Activated naive CD4-positive, alpha-beta T cell treated with anti-CD3 and anti-CD28 coated beads, Interleukin-2, amount 50 U/mL, for 24 hours (primary cell): ENCODE data around the gene NOX4.
A peak's percentile ranks its signal among the peaks of the same experiment; 100 is the strongest.
"Not testable (repeated sequence)": the region's sequence is repeated elsewhere in the genome, so short reads cannot be mapped to it uniquely, and the experiment has no call there.

Experiments used
- H3K27ac Mint-ChIP-seq: one replicate; pipeline ENCODE4 v1.8.0; 2021; ENCODE audit warnings: mild to moderate bottlenecking, mixed read lengths
- H3K27me3 Mint-ChIP-seq: one replicate; pipeline ENCODE4 v1.8.0; 2021; ENCODE audit warnings: mixed read lengths
- H3K36me3 Mint-ChIP-seq: one replicate; pipeline ENCODE4 v1.8.0; 2021; ENCODE audit warnings: mixed read lengths
- H3K4me1 Mint-ChIP-seq: one replicate; pipeline ENCODE4 v1.8.0; 2021; ENCODE audit warnings: mixed read lengths
- H3K4me3 Mint-ChIP-seq: one replicate; pipeline ENCODE4 v1.8.0; 2021; ENCODE audit warnings: mild to moderate bottlenecking, mixed read lengths
- H3K9me3 Mint-ChIP-seq: one replicate; pipeline ENCODE4 v1.8.0; 2021; ENCODE audit warnings: mixed read lengths

NOX4 gene

GRCh38 chr11:89310607-89311006, 180.6 kb downstream of the NOX4 start:
- H3K4me3 Mint-ChIP-seq, H3K9me3 Mint-ChIP-seq, H3K4me1 Mint-ChIP-seq, H3K27me3 Mint-ChIP-seq, H3K36me3 Mint-ChIP-seq, H3K27ac Mint-ChIP-seq: not testable (repeated sequence)

- H3K4me1 Mint-ChIP-seq, H3K27me3 Mint-ChIP-seq, H3K4me3 Mint-ChIP-seq, H3K36me3 Mint-ChIP-seq, H3K27ac Mint-ChIP-seq, H3K9me3 Mint-ChIP-seq: not testable (repeated sequence)
These were observed 181.7 kb downstream of the NOX4 start for GRCh38 chr11:89309321-89309985.

GRCh38 chr11:89308272-89308671, 182.9 kb downstream of the NOX4 start:
- H3K4me1 Mint-ChIP-seq: not testable (repeated sequence)

GRCh38 chr11:89303029-89303428, 188.1 kb downstream of the NOX4 start:
- not testable (repeated sequence) for H3K27ac Mint-ChIP-seq, H3K36me3 Mint-ChIP-seq, H3K27me3 Mint-ChIP-seq, H3K4me1 Mint-ChIP-seq, H3K4me3 Mint-ChIP-seq, H3K9me3 Mint-ChIP-seq

More at GRCh38 chr11:89308272-89308671, 182.9 kb downstream of the NOX4 start:
- not testable (repeated sequence) for H3K27me3 Mint-ChIP-seq, H3K9me3 Mint-ChIP-seq, H3K4me3 Mint-ChIP-seq, H3K36me3 Mint-ChIP-seq, H3K27ac Mint-ChIP-seq

GRCh38 chr11:89295023-89295422, 196.2 kb downstream of the NOX4 start:
- not testable (repeated sequence) for H3K4me1 Mint-ChIP-seq, H3K9me3 Mint-ChIP-seq, H3K27me3 Mint-ChIP-seq, H3K27ac Mint-ChIP-seq, H3K4me3 Mint-ChIP-seq, H3K36me3 Mint-ChIP-seq

- no peak overlapping the region for H3K4me3 Mint-ChIP-seq
- no peaks in the 10 kb centered on the region for H3K9me3 Mint-ChIP-seq
- no peaks in the 10 kb centered on the region for H3K4me1 Mint-ChIP-seq
- no peaks in the 10 kb centered on the region for H3K36me3 Mint-ChIP-seq
- H3K27ac Mint-ChIP-seq: no peak overlapping the region
- peaks cover 3% of the 10 kb centered on the region for H3K27me3 Mint-ChIP-seq
These were observed 197.1 kb downstream of the NOX4 start for GRCh38 chr11:89293965-89294679.

- H3K4me3 Mint-ChIP-seq, H3K9me3 Mint-ChIP-seq, H3K36me3 Mint-ChIP-seq, H3K27me3 Mint-ChIP-seq: not testable (repeated sequence)
- Mint-ChIP-seq H3K27ac (peak overlapping the region; percentile 36), H3K4me1 (peaks cover 11% of the 10 kb centered on the region)
These were observed 203.2 kb downstream of the NOX4 start for GRCh38 chr11:89288004-89288403.

- H3K27ac Mint-ChIP-seq, H3K27me3 Mint-ChIP-seq, H3K36me3 Mint-ChIP-seq: not testable (repeated sequence)
These were observed 204.6 kb downstream of the NOX4 start for GRCh38 chr11:89286601-89287000.

GRCh38 chr11:89281032-89281677, 210.0 kb downstream of the NOX4 start:
- H3K27ac Mint-ChIP-seq, H3K4me1 Mint-ChIP-seq, H3K4me3 Mint-ChIP-seq, H3K36me3 Mint-ChIP-seq, H3K27me3 Mint-ChIP-seq, H3K9me3 Mint-ChIP-seq: not testable (repeated sequence)

More at GRCh38 chr11:89286601-89287000, 204.6 kb downstream of the NOX4 start:
- H3K4me1 Mint-ChIP-seq: peaks cover 11% of the 10 kb centered on the region
- H3K9me3 Mint-ChIP-seq, H3K4me3 Mint-ChIP-seq: not testable (repeated sequence)

- no peak overlapping the region for H3K4me3 Mint-ChIP-seq
- H3K27ac Mint-ChIP-seq: no peak overlapping the region
- H3K27me3 Mint-ChIP-seq: peaks cover 5% of the 10 kb centered on the region
- H3K4me1 Mint-ChIP-seq: no peaks in the 10 kb centered on the region
- no peaks in the 10 kb centered on the region for H3K9me3 Mint-ChIP-seq
- H3K36me3 Mint-ChIP-seq: no peaks in the 10 kb centered on the region
These were observed 212.0 kb downstream of the NOX4 start for GRCh38 chr11:89279176-89279575.

GRCh38 chr11:89275966-89276365, 215.2 kb downstream of the NOX4 start:
- Mint-ChIP-seq H3K36me3 (no peaks in the 10 kb centered on the region), H3K4me1 (no peaks in the 10 kb centered on the region), H3K9me3 (no peaks in the 10 kb centered on the region), H3K27me3 (peaks cover 5% of the 10 kb centered on the region), H3K27ac (no peak overlapping the region), H3K4me3 (no peak overlapping the region)
